Gastrocnemius medialis (tissue), 4 donors: ENCODE results near the gene ZNF91.
"Not testable (repeated sequence)": the region's sequence is repeated elsewhere in the genome, so short reads cannot be mapped to it uniquely, and the experiment has no call there.

Experiments used
- POLR2A ChIP-seq, 2 donors: fragments of 450-650 bp; IDR thresholded peaks; one replicate each; pipeline ENCODE4 v1.6.1; 2017; ENCODE audit warnings: antibody characterized with exemption in 2 of 2, mild to moderate bottlenecking in 2 of 2, moderate library complexity in 2 of 2
- TF ChIP-seq, protein P1 (sequence below), 5 experiments: fragments of 450-650 bp in 3 of 5; fragments of 200-600 bp in 2 of 5; sonication (generic) in 2 of 5; IDR thresholded peaks in 4 of 5; conservative IDR thresholded peaks in 1 of 5; 1 replicate in 4 of 5; 2 replicates in 1 of 5; pipeline ENCODE4 v1.5.1; 2016 to 2019; ENCODE audit warnings: antibody characterized with exemption in 5 of 5, mild to moderate bottlenecking in 3 of 5, moderate library complexity in 3 of 5

DNA sequence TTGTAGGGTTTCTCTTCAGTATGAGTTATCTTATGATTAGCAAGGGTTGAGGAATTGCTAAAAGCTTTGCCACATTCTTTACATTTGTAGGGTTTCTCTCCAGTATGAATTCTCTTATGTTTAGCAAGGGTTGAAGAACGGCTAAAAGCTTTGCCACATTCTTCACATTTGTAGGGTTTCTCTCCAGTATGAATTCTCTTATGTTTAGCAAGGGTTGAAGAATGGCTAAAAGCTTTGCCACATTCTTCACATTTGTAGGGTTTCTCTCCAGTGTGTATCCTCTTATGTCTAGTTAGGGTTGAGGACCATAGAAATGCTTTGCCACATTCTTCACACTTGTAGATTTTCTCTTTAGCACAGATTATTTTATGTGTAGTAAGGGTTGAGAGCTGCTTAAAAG, 33.4 kb downstream of the ZNF91 start:
- TF ChIP-seq, protein P1, sequence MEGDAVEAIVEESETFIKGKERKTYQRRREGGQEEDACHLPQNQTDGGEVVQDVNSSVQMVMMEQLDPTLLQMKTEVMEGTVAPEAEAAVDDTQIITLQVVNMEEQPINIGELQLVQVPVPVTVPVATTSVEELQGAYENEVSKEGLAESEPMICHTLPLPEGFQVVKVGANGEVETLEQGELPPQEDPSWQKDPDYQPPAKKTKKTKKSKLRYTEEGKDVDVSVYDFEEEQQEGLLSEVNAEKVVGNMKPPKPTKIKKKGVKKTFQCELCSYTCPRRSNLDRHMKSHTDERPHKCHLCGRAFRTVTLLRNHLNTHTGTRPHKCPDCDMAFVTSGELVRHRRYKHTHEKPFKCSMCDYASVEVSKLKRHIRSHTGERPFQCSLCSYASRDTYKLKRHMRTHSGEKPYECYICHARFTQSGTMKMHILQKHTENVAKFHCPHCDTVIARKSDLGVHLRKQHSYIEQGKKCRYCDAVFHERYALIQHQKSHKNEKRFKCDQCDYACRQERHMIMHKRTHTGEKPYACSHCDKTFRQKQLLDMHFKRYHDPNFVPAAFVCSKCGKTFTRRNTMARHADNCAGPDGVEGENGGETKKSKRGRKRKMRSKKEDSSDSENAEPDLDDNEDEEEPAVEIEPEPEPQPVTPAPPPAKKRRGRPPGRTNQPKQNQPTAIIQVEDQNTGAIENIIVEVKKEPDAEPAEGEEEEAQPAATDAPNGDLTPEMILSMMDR (IDR thresholded peaks at IDR 0.05 in 4 of 5, conservative IDR thresholded peaks at IDR 0.05 in 1 of 5) = not testable (repeated sequence)
- TF ChIP-seq POLR2A (IDR thresholded peaks at IDR 0.05) = not testable (repeated sequence)
